ENCODE measurements around the gene TAS2R14. TPM values are rescaled to one million over a fixed set of nuclear protein-coding genes. Genes with fewer than 3 reads are reported as not detected.

TAS2R14 gene
- total and polyA plus RNA-seq, 2 of the 8 experiments (the other 6 are each of a cell fraction or from before 2014, with no cell fraction given): 0.80 to 1.1 TPM

GRCh38 chr12:10910380-10910779 is 28.7 kb downstream of the TAS2R14 start:
- Histone ChIP-seq H2BK12ac (ENCODE audit: low read depth, low read length) (no peak overlapping the region), H4K20me1 (replicated peaks in 1 of 2; ENCODE audit: control insufficient read depth in 1 of 2, insufficient read depth in 2 of 2, low read length in 2 of 2) (no peaks in the 10 kb centered on the region), H3K4me1 (replicated peaks in 1 of 4; ENCODE audit: control insufficient read depth in 3 of 4, insufficient read depth in 4 of 4, low read length in 3 of 4) (no peaks in the 10 kb centered on the region), H2BK20ac (ENCODE audit: low read length) (no peak overlapping the region), H3K56ac (replicated peaks; ENCODE audit: insufficient read length, low read depth, low read length) (no peak overlapping the region), H4K91ac (replicated peaks; ENCODE audit: insufficient read length, low read length) (no peak overlapping the region), H3K23ac (ENCODE audit: insufficient read length) (no peak overlapping the region), H2BK120ac (replicated peaks; ENCODE audit: low read depth, low read length) (no peak overlapping the region), H3K4ac (replicated peaks; ENCODE audit: insufficient read length, low read depth, low read length) (no peak overlapping the region), H3K27me3 (replicated peaks in 1 of 4; ENCODE audit: control insufficient read depth in 3 of 4, extremely low read depth in 1 of 4, insufficient read depth in 3 of 4, low read length in 3 of 4) (no peaks in the 10 kb centered on the region), H4K5ac (ENCODE audit: insufficient read length, low read depth, low read length) (no peak overlapping the region), H3K23me2 (ENCODE audit: low read depth, low read length) (no peaks in the 10 kb centered on the region), H3K9ac (replicated peaks in 1 of 4; ENCODE audit: extremely low read depth in 1 of 4, low read depth in 3 of 4, low read length in 3 of 4) (no peak overlapping the region), H3K36me3 (ENCODE audit: control insufficient read depth in 2 of 4, insufficient read depth in 4 of 4, low read length in 3 of 4) (no peaks in the 10 kb centered on the region), H3K27ac (ENCODE audit: low read depth, low read length) (no peak overlapping the region), H2AFZ (ENCODE audit: low read length) (no peak overlapping the region), H2AK5ac (ENCODE audit: low read depth, low read length) (no peak overlapping the region), H3K4me2 (ENCODE audit: insufficient read depth in 1 of 2, low read depth in 2 of 2, low read length in 2 of 2) (no peak overlapping the region), H2BK15ac (ENCODE audit: low read length) (no peak overlapping the region), H3K14ac (ENCODE audit: insufficient read length) (no peak overlapping the region), H3K79me2 (ENCODE audit: control insufficient read depth in 1 of 2, insufficient read depth in 2 of 2, low read length in 2 of 2) (no peaks in the 10 kb centered on the region), H3K79me1 (ENCODE audit: low read depth, low read length) (no peaks in the 10 kb centered on the region), H3K18ac (ENCODE audit: extremely low read depth, low read length) (no peak overlapping the region), H2BK5ac (ENCODE audit: low read depth, low read length) (no peak overlapping the region), H4K8ac (ENCODE audit: extremely low read depth, insufficient read depth, low read length) (no peak overlapping the region), H3K9me3 (ENCODE audit: insufficient read depth in 2 of 2, low read depth in 1 of 2, low read length in 1 of 2) (no peaks in the 10 kb centered on the region), H3K4me3 (ENCODE audit: extremely low read depth in 1 of 4, insufficient read depth in 2 of 4, low read depth in 3 of 4, low read length in 4 of 4) (no peak overlapping the region)
- POLR2A ChIA-PET (ENCODE audit: partially characterized antibody): no interaction called here
- FAIRE-seq: no peak
- DNase-seq (ENCODE audit: low read depth in 1 of 2, low spot score in 2 of 2): no peak
- CTCF ChIA-PET (ENCODE audit: partially characterized antibody): no interaction called here
- 85% methylated on average over 8 of the region's 8 CpGs; no CpG with 5 or more reads in 1 of the 2 experiments for WGBS, 2 experiments (ENCODE audit: extremely low coverage in 1 of 2, insufficient coverage in 1 of 2, insufficient read length in 1 of 2, insufficient replicate concordance in 2 of 2, low coverage in 1 of 2, low lambda C conversion rate in 2 of 2, missing lambda C conversion rate in 1 of 2)
- TF ChIP-seq, protein P1, sequence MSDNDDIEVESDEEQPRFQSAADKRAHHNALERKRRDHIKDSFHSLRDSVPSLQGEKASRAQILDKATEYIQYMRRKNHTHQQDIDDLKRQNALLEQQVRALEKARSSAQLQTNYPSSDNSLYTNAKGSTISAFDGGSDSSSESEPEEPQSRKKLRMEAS (IDR thresholded peaks at IDR 0.05): no peak
- TF ChIP-seq SP1 (IDR thresholded peaks at IDR 0.05; ENCODE audit: low read depth, low read length) (no peak), BRCA1 (IDR thresholded peaks at IDR 0.05; ENCODE audit: low read depth, low read length) (no peak), SP2 (IDR thresholded peaks at IDR 0.05; ENCODE audit: low read length) (no peak), NANOG (IDR thresholded peaks at IDR 0.05; ENCODE audit: insufficient read depth, low read depth, low read length, poor library complexity, severe bottlenecking) (no peak), RAD21 (IDR thresholded peaks at IDR 0.05 in 1 of 2, conservative IDR thresholded peaks at IDR 0.05 in 1 of 2; ENCODE audit: low read depth in 2 of 2, low read length in 2 of 2) (no peak), SIX5 (IDR thresholded peaks at IDR 0.05; ENCODE audit: low read depth, low read length) (no peak), SUZ12 (IDR thresholded peaks at IDR 0.05; ENCODE audit: low read length) (no peak), GTF2F1 (IDR thresholded peaks at IDR 0.05; ENCODE audit: borderline replicate concordance, low read depth, low read length) (no peak)
- TF ChIP-seq, protein P2, sequence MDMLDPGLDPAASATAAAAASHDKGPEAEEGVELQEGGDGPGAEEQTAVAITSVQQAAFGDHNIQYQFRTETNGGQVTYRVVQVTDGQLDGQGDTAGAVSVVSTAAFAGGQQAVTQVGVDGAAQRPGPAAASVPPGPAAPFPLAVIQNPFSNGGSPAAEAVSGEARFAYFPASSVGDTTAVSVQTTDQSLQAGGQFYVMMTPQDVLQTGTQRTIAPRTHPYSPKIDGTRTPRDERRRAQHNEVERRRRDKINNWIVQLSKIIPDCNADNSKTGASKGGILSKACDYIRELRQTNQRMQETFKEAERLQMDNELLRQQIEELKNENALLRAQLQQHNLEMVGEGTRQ (IDR thresholded peaks at IDR 0.05; ENCODE audit: low read length): no peak

Data from H1 (cell line).